Measurements from ENCODE around the gene STARD5. TPM values are rescaled to one million over a fixed set of nuclear protein-coding genes. Genes with fewer than 3 reads are reported as not detected.

STARD5 gene
- total RNA-seq, 1 donor from 2014 or later: 3.3 TPM

DNA sequence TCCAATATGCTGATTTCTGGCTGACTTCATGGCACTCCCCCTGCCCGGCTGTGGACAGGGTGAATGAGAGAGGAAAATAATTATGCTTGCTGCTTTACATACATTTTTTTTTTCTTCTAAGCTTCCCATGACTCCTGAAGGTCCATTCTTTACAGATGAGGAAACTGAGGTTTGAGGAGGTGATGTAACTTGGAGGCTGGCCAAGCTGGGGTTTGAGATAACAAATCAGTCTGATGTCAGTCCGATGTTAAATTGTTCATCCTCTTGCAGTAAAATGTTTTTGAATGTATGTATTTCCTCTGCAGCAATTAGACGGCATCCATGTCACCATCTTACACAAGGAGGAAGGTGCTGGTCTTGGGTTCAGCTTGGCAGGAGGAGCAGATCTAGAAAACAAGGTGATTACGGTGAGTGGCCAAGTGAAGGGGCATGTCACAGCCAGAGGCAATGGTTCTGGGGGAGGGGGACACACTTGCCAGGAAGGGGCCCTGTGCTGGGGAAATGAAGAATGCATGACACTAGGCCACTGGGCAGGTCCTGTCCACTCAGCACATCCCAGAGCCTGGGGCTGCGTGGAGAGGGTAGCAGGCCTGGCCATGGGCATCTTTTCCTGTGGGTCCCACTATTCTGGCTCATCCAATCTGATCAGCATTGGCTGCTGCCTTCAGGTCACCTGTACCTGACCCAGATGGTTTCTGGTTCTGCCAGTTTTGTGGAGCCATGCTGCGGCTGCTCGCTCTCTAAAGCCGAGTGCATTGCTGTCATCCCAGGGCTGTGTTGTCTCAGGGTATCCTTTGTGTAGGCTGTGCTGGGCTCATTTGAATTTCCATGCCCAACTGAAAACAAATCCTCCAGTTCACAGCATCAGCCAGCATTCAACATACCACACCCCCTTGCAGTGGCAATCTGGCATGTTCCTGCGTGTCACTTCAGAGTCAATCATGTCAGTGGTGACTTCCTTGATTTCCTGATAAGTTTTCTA, 20.4 kb downstream of the STARD5 start:
- H3K27ac Mint-ChIP-seq: peak overlapping the region; percentile 74
- intact Hi-C loops (cut with micrococcal nuclease): loop anchor here (1.0 to 2.0 kb wide), 3 partner anchors 13 to 29 kb away; partner anchors contain the start of gene STARD5
- peaks cover 77% of the 10 kb centered on the region for H3K4me1 Mint-ChIP-seq (ENCODE audit: low read depth)
- H3K4me3 Mint-ChIP-seq (ENCODE audit: low read depth): peak overlapping the region; percentile 96
- no peaks in the 10 kb centered on the region for H3K27me3 Mint-ChIP-seq (ENCODE audit: low read depth)
- H3K9me3 Mint-ChIP-seq: no peaks in the 10 kb centered on the region
- peaks cover 94% of the 10 kb centered on the region for H3K36me3 Mint-ChIP-seq (ENCODE audit: low read depth)
- DNase-seq (ENCODE audit: low spot score): peak; percentile 38

GRCh38 chr15:81302701-81303109, 21.2 kb downstream of the STARD5 start:
- intact Hi-C loops (cut with micrococcal nuclease): loop anchor here (1.0 to 2.0 kb wide), 2 partner anchors 8 to 28 kb away; no protein-coding TSS in a partner anchor
- Mint-ChIP-seq H3K4me1 (ENCODE audit: low read depth) (peaks cover 84% of the 10 kb centered on the region), H3K27ac (peak overlapping the region; percentile 74), H3K9me3 (no peaks in the 10 kb centered on the region), H3K27me3 (ENCODE audit: low read depth) (no peaks in the 10 kb centered on the region), H3K4me3 (ENCODE audit: low read depth) (peak overlapping the region; percentile 96), H3K36me3 (ENCODE audit: low read depth) (peaks cover 92% of the 10 kb centered on the region)
- no peak for DNase-seq (ENCODE audit: low spot score)

GRCh38 chr15:81301815-81302399, 22.0 kb downstream of the STARD5 start:
- Mint-ChIP-seq H3K36me3 (ENCODE audit: low read depth) (peaks cover 90% of the 10 kb centered on the region), H3K4me3 (ENCODE audit: low read depth) (peak overlapping the region; percentile 96), H3K9me3 (no peaks in the 10 kb centered on the region), H3K4me1 (ENCODE audit: low read depth) (peaks cover 84% of the 10 kb centered on the region), H3K27me3 (ENCODE audit: low read depth) (no peaks in the 10 kb centered on the region), H3K27ac (peak overlapping the region; percentile 69)
- intact Hi-C loops (cut with micrococcal nuclease): loop anchor here (1.0 to 2.0 kb wide), 2 partner anchors 8 to 27 kb away; no protein-coding TSS in a partner anchor
- no peak for DNase-seq (ENCODE audit: low spot score)

DNA sequence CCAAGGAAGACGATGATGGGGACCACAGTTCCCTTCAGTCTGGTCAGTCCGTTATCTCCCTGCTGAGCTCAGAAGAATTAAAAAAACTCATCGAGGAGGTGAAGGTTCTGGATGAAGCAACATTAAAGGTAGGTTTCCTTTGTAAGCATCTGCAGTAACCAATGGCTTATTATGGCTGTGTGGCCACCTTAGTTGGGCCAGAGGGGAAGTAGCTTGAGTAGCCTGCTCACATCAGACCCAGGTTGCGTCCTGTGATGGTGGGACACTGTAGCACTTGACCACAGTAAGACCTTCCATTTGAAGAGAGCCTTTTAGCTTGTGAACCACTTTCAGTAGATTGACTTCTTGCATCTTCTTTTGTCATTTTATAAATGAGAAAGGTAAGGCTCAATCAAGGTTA, 22.6 kb downstream of the STARD5 start:
- no peak for DNase-seq (ENCODE audit: low spot score)
- Mint-ChIP-seq H3K4me1 (ENCODE audit: low read depth) (peaks cover 87% of the 10 kb centered on the region), H3K9me3 (no peaks in the 10 kb centered on the region)

DNA sequence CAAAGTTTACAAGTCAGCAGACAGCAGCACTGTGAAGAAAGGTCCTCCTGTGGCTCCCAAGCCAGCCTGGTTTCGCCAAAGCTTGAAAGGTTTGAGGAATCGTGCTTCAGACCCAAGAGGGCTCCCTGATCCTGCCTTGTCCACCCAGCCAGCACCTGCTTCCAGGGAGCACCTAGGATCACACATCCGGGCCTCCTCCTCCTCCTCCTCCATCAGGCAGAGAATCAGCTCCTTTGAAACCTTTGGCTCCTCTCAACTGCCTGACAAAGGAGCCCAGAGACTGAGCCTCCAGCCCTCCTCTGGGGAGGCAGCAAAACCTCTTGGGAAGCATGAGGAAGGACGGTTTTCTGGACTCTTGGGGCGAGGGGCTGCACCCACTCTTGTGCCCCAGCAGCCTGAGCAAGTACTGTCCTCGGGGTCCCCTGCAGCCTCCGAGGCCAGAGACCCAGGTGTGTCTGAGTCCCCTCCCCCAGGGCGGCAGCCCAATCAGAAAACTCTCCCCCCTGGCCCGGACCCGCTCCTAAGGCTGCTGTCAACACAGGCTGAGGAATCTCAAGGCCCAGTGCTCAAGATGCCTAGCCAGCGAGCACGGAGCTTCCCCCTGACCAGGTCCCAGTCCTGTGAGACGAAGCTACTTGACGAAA, 24.2 kb downstream of the STARD5 start:
- Mint-ChIP-seq H3K9me3 (no peaks in the 10 kb centered on the region), H3K36me3 (ENCODE audit: low read depth) (peaks cover 78% of the 10 kb centered on the region), H3K27ac (peak overlapping the region; percentile 54), H3K4me3 (ENCODE audit: low read depth) (peak overlapping the region; percentile 96), H3K4me1 (ENCODE audit: low read depth) (peaks cover 93% of the 10 kb centered on the region), H3K27me3 (ENCODE audit: low read depth) (no peaks in the 10 kb centered on the region)
- DNase-seq (ENCODE audit: low spot score): no peak
- intact Hi-C loops (cut with micrococcal nuclease): loop anchor here (10.0 kb wide), 1 partner anchor 495 kb away; no protein-coding TSS in a partner anchor

More for the DNA sequence above, 22.6 kb downstream of the STARD5 start:
- peaks cover 87% of the 10 kb centered on the region for H3K36me3 Mint-ChIP-seq (ENCODE audit: low read depth)
- intact Hi-C loops (cut with micrococcal nuclease): no loop called here
- H3K27me3 Mint-ChIP-seq (ENCODE audit: low read depth): no peaks in the 10 kb centered on the region
- H3K27ac Mint-ChIP-seq: peak overlapping the region; percentile 69
- peak overlapping the region; percentile 96 for H3K4me3 Mint-ChIP-seq (ENCODE audit: low read depth)

- Mint-ChIP-seq H3K36me3 (ENCODE audit: low read depth) (peaks cover 72% of the 10 kb centered on the region), H3K27ac (peak overlapping the region; percentile 25), H3K27me3 (ENCODE audit: low read depth) (no peaks in the 10 kb centered on the region), H3K4me1 (ENCODE audit: low read depth) (peaks cover 92% of the 10 kb centered on the region), H3K9me3 (no peaks in the 10 kb centered on the region), H3K4me3 (ENCODE audit: low read depth) (peak overlapping the region; percentile 96)
- no peak for DNase-seq (ENCODE audit: low spot score)
- intact Hi-C loops (cut with micrococcal nuclease): loop anchor here (10.0 kb wide), 1 partner anchor 494 kb away; no protein-coding TSS in a partner anchor
These were observed 24.8 kb downstream of the STARD5 start for GRCh38 chr15:81299156-81299555.

- Mint-ChIP-seq H3K4me3 (ENCODE audit: low read depth) (peak overlapping the region; percentile 96), H3K27me3 (ENCODE audit: low read depth) (no peaks in the 10 kb centered on the region), H3K36me3 (ENCODE audit: low read depth) (peaks cover 66% of the 10 kb centered on the region), H3K4me1 (ENCODE audit: low read depth) (peaks cover 92% of the 10 kb centered on the region), H3K9me3 (no peaks in the 10 kb centered on the region), H3K27ac (peak overlapping the region; percentile 33)
- no peak for DNase-seq (ENCODE audit: low spot score)
- intact Hi-C loops (cut with micrococcal nuclease): loop anchor here (1.0 to 10.0 kb wide), 2 partner anchors 26 to 494 kb away; partner anchors contain the start of gene STARD5
These were observed 25.3 kb downstream of the STARD5 start for GRCh38 chr15:81298611-81299010.

DNA sequence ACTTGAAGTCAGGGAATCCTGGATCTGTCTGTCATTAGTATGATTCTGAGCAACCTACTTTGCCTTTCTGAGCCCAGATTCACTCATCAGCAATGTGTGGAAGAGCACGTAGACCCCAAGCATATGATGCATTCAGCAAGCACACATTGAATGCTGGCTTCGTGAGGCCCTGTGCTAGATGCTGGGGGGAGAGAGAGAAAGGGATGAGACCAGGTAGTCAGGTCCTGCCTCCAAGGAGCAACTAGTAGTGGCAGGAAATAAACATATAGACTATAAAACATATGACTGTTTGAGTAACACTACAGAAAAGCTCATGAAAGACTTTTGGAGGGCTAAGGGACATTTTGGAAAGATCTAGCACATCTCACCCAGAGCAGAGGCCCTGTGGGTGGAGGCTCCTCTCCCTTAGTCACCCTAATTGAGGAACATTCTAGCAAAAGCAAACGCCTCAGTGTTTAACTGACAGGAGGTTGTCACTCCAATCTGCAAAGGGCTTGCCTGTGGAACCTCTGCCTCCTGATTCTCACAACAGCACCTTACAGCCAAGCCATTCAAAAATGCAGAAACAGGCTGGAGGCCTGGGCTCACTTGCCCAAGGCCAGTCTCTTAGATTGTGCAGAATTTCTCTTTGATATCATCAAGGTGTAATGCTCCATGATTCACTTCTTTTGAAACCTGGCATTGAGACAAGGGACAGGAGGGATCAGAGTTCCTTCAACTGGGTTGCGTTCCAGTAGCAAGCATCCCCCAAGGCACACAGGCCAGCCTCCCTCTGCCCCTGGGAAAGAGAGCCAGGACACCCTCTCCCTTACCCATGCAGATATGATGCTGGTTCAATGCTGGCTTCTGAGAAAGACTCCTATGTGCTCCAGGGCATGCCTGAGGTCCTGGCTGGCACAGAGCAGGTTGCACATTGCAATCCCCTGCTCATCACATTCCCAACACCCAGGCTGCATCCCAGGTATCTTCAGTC, 26.1 kb downstream of the STARD5 start:
- Mint-ChIP-seq H3K36me3 (ENCODE audit: low read depth) (peaks cover 59% of the 10 kb centered on the region), H3K27ac (peak overlapping the region; percentile 83), H3K27me3 (ENCODE audit: low read depth) (no peaks in the 10 kb centered on the region), H3K9me3 (no peaks in the 10 kb centered on the region), H3K4me3 (ENCODE audit: low read depth) (peak overlapping the region; percentile 96), H3K4me1 (ENCODE audit: low read depth) (peaks cover 90% of the 10 kb centered on the region)
- no peak for DNase-seq (ENCODE audit: low spot score)
- intact Hi-C loops (cut with micrococcal nuclease): loop anchor here (1.0 to 10.0 kb wide), 3 partner anchors 26 to 493 kb away; partner anchors contain the start of gene STARD5

DNA sequence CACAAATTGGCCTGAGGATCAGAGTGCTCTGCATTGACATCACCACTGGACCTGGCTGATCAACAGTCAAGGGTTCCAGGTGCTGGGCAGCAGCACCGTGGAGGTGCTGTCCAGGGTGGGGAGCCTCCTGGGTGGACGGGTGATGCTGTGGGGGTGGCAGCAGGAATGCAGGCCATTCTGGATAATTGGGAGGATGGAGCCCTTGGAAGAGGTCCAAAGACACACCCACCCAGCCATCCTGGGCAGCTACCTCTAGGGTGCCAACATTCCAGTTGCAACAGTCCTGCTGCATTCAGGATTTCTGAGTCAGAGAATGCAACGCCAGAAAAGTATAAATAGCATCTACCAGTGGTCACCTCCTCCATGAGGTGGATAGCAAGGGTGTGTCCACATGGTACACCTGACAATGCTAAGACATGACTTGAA, 26.8 kb downstream of the STARD5 start:
- peaks cover 52% of the 10 kb centered on the region for H3K36me3 Mint-ChIP-seq (ENCODE audit: low read depth)
- peaks cover 90% of the 10 kb centered on the region for H3K4me1 Mint-ChIP-seq (ENCODE audit: low read depth)
- peak overlapping the region; percentile 96 for H3K4me3 Mint-ChIP-seq (ENCODE audit: low read depth)
- no peak for DNase-seq (ENCODE audit: low spot score)
- no peaks in the 10 kb centered on the region for H3K27me3 Mint-ChIP-seq (ENCODE audit: low read depth)
- intact Hi-C loops (cut with micrococcal nuclease): loop anchor here (2.0 to 10.0 kb wide), 2 partner anchors 274 to 492 kb away; no protein-coding TSS in a partner anchor
- H3K9me3 Mint-ChIP-seq: no peaks in the 10 kb centered on the region
- H3K27ac Mint-ChIP-seq: peak overlapping the region; percentile 93

DNA sequence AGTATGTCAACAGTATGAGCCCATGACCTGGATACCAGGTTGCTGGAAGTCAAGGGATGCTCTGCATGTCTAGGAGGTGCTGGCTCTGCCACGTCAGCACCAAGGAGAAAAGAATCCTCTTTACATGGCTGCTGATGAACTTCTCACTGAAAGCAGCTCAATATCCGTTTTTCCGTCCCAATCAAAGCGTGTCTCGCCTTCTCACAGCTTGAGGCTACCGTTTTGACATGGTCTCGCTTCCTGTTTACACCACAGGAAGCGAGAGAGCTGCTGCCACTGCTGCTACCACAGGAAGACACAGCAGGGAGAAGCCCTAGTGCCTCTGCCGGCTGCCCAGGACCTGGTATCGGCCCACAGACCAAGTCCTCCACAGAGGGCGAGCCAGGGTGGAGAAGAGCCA, 27.3 kb downstream of the STARD5 start:
- peaks cover 47% of the 10 kb centered on the region for H3K36me3 Mint-ChIP-seq (ENCODE audit: low read depth)
- H3K4me1 Mint-ChIP-seq (ENCODE audit: low read depth): peaks cover 90% of the 10 kb centered on the region
- peak overlapping the region; percentile 96 for H3K4me3 Mint-ChIP-seq (ENCODE audit: low read depth)
- no peaks in the 10 kb centered on the region for H3K9me3 Mint-ChIP-seq
- intact Hi-C loops (cut with micrococcal nuclease): loop anchor here (2.0 to 10.0 kb wide), 2 partner anchors 274 to 492 kb away; no protein-coding TSS in a partner anchor
- no peaks in the 10 kb centered on the region for H3K27me3 Mint-ChIP-seq (ENCODE audit: low read depth)
- H3K27ac Mint-ChIP-seq: peak overlapping the region; percentile 93
- DNase-seq (ENCODE audit: low spot score): peak; percentile 76

GRCh38 chr15:81296186-81296585, 27.8 kb downstream of the STARD5 start:
- Mint-ChIP-seq H3K36me3 (ENCODE audit: low read depth) (peaks cover 42% of the 10 kb centered on the region), H3K27me3 (ENCODE audit: low read depth) (no peaks in the 10 kb centered on the region)
- intact Hi-C loops (cut with micrococcal nuclease): loop anchor here (2.0 to 10.0 kb wide), 2 partner anchors 273 to 491 kb away; no protein-coding TSS in a partner anchor

More at GRCh38 chr15:81296186-81296585, 27.8 kb downstream of the STARD5 start:
- peak overlapping the region; percentile 93 for H3K27ac Mint-ChIP-seq
- H3K4me3 Mint-ChIP-seq (ENCODE audit: low read depth): peak overlapping the region; percentile 96
- H3K4me1 Mint-ChIP-seq (ENCODE audit: low read depth): peaks cover 90% of the 10 kb centered on the region
- no peaks in the 10 kb centered on the region for H3K9me3 Mint-ChIP-seq
- no peak for DNase-seq (ENCODE audit: low spot score)
